Bronchial epithelial cell (primary cell): Measurements from ENCODE around the gene LRIT2. TPM values are rescaled to one million over a fixed set of nuclear protein-coding genes. Genes with fewer than 3 reads are reported as not detected.

Experiments used
- DNase-seq: peaks from one replicate; pipeline ENCODE4 v3.0.0-alpha.2; 2010; ENCODE audit warnings: low read depth
- FAIRE-seq: peaks from 2 replicates; lab custom pipeline; 2011; peaks lifted over from hg19 to GRCh38; lab: Jason Lieb, UNC
- H3K27me3 ChIP-seq: 2 replicates; pipeline ENCODE4 v1.5.1; 2011; ENCODE audit warnings: low read length; ENCODE audit not compliant: control insufficient read depth, insufficient read depth
- H3K36me3 ChIP-seq: 2 replicates; pipeline ENCODE4 v1.5.1; 2011; ENCODE audit warnings: low read length; ENCODE audit not compliant: control insufficient read depth, insufficient read depth
- H3K4me3 ChIP-seq: 2 replicates; pipeline ENCODE4 v1.5.1; 2011; ENCODE audit warnings: mild to moderate bottlenecking, low read depth, low read length, control low read depth
- CTCF ChIP-seq: IDR thresholded peaks from 2 replicates; pipeline ENCODE4 v1.5.1; 2011; ENCODE audit warnings: mild to moderate bottlenecking, moderate library complexity, low read length, control low read depth, inconsistent platforms; ENCODE audit not compliant: insufficient read depth, severe bottlenecking
- total RNA-seq: library from RNA; depleted of rRNA; stranded (reverse); fragments of >200 nt; gene quantifications from 2 replicates; pipeline ENCODE4 v1.2.1, GENCODE V29; 2014

The LRIT2 gene
- total RNA-seq, 1 donor from 2014 or later, result not detected

DNA sequence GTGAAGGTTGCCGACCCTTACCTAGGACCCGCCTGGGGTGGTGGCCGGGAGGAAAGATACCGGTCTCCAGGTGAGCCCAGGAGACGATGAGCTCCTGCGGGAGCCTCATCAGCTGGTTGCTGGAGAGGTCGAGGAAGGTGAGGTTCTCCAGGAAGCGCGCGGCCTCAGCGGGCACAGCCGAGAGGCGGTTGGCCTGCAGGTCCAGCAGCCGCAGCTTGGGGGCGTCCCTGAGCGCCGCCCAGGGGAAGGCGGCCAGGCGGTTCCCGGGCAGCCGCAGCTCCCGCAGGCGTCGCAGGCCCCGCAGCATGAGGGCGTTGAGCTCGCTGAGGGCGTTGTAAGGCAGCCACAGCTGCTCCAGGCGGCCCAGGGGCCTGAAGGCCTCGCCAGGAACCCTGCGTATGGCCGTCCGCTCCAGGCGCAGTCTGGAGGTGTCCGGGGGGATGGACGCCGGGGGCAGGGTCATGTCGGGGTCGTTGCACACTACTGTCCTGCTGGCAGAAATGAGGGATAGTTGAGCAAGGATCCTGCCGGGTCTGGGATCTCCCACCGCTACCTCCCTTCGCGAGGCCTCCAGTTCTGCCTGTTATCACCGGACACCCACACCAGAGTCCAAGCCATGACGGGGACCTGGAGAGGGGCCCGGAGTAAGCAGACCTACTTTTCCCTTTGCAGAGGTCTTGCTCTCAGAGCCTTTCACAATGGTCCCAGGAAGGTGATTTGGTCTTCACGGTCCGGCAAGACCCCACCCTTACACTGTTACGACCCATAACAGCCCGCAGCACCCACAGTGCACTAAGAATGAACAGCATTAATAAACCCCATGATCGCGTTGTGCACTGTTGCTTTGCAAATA, 12.1 kb upstream of the LRIT2 start:
- no peak for FAIRE-seq

GRCh38 chr10:84236807-84237198, 11.5 kb upstream of the LRIT2 start:
- FAIRE-seq, result no peak
- no peak for TF ChIP-seq CTCF

More for the DNA sequence above, 12.1 kb upstream of the LRIT2 start:
- Histone ChIP-seq H3K27me3 (no peaks in the 10 kb centered on the region), H3K36me3 (no peaks in the 10 kb centered on the region), H3K4me3 (no peak overlapping the region)
- DNase-seq, result no peak
- TF ChIP-seq CTCF, result peak; percentile 15

GRCh38 chr10:84235096-84235495, 9.8 kb upstream of the LRIT2 start:
- no peak for FAIRE-seq
- no peaks in the 10 kb centered on the region for H3K36me3 ChIP-seq
- no peak overlapping the region for H3K4me3 ChIP-seq
- no peak for TF ChIP-seq CTCF
- H3K27me3 ChIP-seq, result no peaks in the 10 kb centered on the region
- no peak for DNase-seq

More at GRCh38 chr10:84236807-84237198, 11.5 kb upstream of the LRIT2 start:
- no peak for DNase-seq
- H3K27me3 ChIP-seq, result no peaks in the 10 kb centered on the region
- no peaks in the 10 kb centered on the region for H3K36me3 ChIP-seq
- no peak overlapping the region for H3K4me3 ChIP-seq

GRCh38 chr10:84234479-84234878, 9.1 kb upstream of the LRIT2 start:
- FAIRE-seq, result no peak
- no peaks in the 10 kb centered on the region for H3K27me3 ChIP-seq

DNA sequence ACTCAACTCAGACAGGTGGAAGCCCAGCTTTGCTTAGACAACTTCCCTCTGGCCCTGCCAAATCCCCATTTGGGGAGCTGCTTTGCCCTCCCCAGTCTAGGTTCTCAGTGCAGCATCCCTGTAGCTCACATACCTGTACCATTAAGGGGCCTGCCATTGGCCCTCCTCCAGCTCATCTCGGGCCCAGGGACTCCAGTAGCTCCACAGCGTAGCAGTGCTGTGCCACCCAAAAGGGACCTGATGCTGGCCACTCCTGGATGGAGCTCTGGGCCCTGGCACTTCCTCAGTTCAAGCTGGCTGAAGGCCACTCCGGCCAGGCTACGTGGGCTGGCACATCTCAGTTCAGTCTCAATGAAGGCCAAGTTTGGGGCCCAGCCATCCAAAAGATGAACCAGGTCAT, 8.6 kb upstream of the LRIT2 start:
- Histone ChIP-seq H3K36me3 (no peaks in the 10 kb centered on the region), H3K4me3 (no peak overlapping the region), H3K27me3 (no peaks in the 10 kb centered on the region)
- no peak for DNase-seq
- FAIRE-seq, result no peak
- no peak for TF ChIP-seq CTCF

More at GRCh38 chr10:84234479-84234878, 9.1 kb upstream of the LRIT2 start:
- Histone ChIP-seq H3K4me3 (no peak overlapping the region), H3K36me3 (no peaks in the 10 kb centered on the region)
- no peak for DNase-seq
- no peak for TF ChIP-seq CTCF

DNA sequence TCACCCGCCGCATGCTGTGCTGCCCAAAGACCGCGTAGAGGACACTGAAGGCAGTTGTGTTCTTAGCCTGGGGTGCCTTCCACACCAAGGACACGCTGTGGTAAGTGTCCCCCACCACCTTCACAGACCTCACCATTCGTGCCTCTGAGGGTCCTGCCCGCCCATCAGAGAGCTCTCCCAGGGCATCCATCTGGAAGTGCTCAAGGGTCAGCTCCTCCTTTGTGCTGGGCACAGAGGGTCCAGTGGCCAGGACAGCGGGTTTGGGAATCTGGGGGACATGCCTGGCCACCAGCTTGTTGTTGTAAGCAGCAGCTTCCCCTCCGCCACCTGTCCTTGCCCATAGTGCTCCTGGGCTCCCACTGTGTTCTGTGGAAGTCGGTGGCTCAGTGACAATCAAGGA, 7.0 kb upstream of the LRIT2 start:
- TF ChIP-seq CTCF, result no peak
- Histone ChIP-seq H3K4me3 (no peak overlapping the region), H3K27me3 (no peaks in the 10 kb centered on the region), H3K36me3 (no peaks in the 10 kb centered on the region)
- DNase-seq (no peak), FAIRE-seq (no peak)
